Colonic mucosa (tissue), 4 donors: ENCODE results near the gene ADAD1. TPM values are rescaled to one million over a fixed set of nuclear protein-coding genes. Genes with fewer than 3 reads are reported as not detected.

Source experiments
- DNase-seq: peaks from one replicate; pipeline ENCODE4 v3.0.0-alpha.2; 2020
- H3K27ac ChIP-seq: fragments of 200-600 bp; one replicate; pipeline ENCODE4 v1.8.0; 2021
- H3K27me3 ChIP-seq: fragments of 200-600 bp; one replicate; pipeline ENCODE4 v1.8.0; 2021
- H3K36me3 ChIP-seq: fragments of 200-600 bp; one replicate; pipeline ENCODE4 v1.8.0; 2021
- H3K4me1 ChIP-seq: fragments of 200-600 bp; one replicate; pipeline ENCODE4 v1.8.0; 2021; ENCODE audit warnings: mild to moderate bottlenecking
- H3K4me3 ChIP-seq: fragments of 200-600 bp; one replicate; pipeline ENCODE4 v1.8.0; 2021
- H3K9ac ChIP-seq, 2 donors: one replicate each; pipeline ENCODE4 v1.7.0; 2013; ENCODE audit warnings: control low read depth in 2 of 2, low read depth in 2 of 2, low read length in 2 of 2
- H3K9me3 ChIP-seq: fragments of 200-600 bp; one replicate; pipeline ENCODE4 v1.8.0; 2021
- CTCF ChIP-seq: fragments of 200-600 bp; IDR thresholded peaks from one replicate; pipeline ENCODE4 v1.8.0; 2022; ENCODE audit warnings: antibody characterized with exemption, mild to moderate bottlenecking
- intact Hi-C: fragments of 100-400 bp; cut with DNase I; formaldehyde crosslinking; loops from one replicate; pipeline ENCODE4 v1.14.1; 2022
- total RNA-seq, 2 donors: library from RNA; stranded (reverse); fragmentation: NEBNext Ultra II Directional in 1 of 2; extraction: Animal tissue kit (Norgen Biotek cat#: 25700) in 1 of 2; gene quantifications; one replicate each; pipeline ENCODE4 v1.2.1, GENCODE V29; 2021
- donor health status: healthy.
- donor health status: DM: no; HTN: no; CAD: no.
- donor health status: DM: no; HTN: no; CAD: no.

Gene ADAD1
- total RNA-seq, 2 donors from 2014 or later, result not detected

- Histone ChIP-seq H3K27me3 (no peaks in the 10 kb centered on the region), H3K9me3 (no peaks in the 10 kb centered on the region), H3K4me3 (no peak overlapping the region), H3K27ac (no peak overlapping the region), H3K4me1 (no peaks in the 10 kb centered on the region), H3K9ac (no peak overlapping the region), H3K36me3 (no peaks in the 10 kb centered on the region)
- TF ChIP-seq CTCF, result no peak
- intact Hi-C loops, result no loop called here
- DNase-seq, result no peak
Observed at GRCh38 chr4:122377352-122377751, 1.5 kb upstream of the ADAD1 start.

- no peak overlapping the region for H3K27ac ChIP-seq
- no peaks in the 10 kb centered on the region for H3K9me3 ChIP-seq
- no peaks in the 10 kb centered on the region for H3K4me1 ChIP-seq
- no peak overlapping the region for H3K4me3 ChIP-seq
- no peak for TF ChIP-seq CTCF
- no peaks in the 10 kb centered on the region for H3K36me3 ChIP-seq
- no peak overlapping the region for H3K9ac ChIP-seq
- H3K27me3 ChIP-seq, result no peaks in the 10 kb centered on the region
- intact Hi-C loops, result no loop called here
- no peak for DNase-seq
Observed at GRCh38 chr4:122379239-122379638, 428 bp downstream of the ADAD1 start.

GRCh38 chr4:122383341-122383740, 4.5 kb downstream of the ADAD1 start:
- no peak overlapping the region for H3K9ac ChIP-seq
- H3K4me3 ChIP-seq, result no peak overlapping the region
- no peaks in the 10 kb centered on the region for H3K27me3 ChIP-seq
- no peak for TF ChIP-seq CTCF
- no peaks in the 10 kb centered on the region for H3K36me3 ChIP-seq
- no peak for DNase-seq
- no peak overlapping the region for H3K27ac ChIP-seq
- H3K4me1 ChIP-seq, result no peaks in the 10 kb centered on the region
- no peaks in the 10 kb centered on the region for H3K9me3 ChIP-seq
- intact Hi-C loops, result no loop called here

- no peak overlapping the region for H3K9ac ChIP-seq
- H3K27me3 ChIP-seq, result no peaks in the 10 kb centered on the region
- H3K36me3 ChIP-seq, result no peaks in the 10 kb centered on the region
- DNase-seq, result no peak
- intact Hi-C loops, result no loop called here
- no peaks in the 10 kb centered on the region for H3K4me1 ChIP-seq
- no peak for TF ChIP-seq CTCF
- no peaks in the 10 kb centered on the region for H3K9me3 ChIP-seq
- no peak overlapping the region for H3K27ac ChIP-seq
- no peak overlapping the region for H3K4me3 ChIP-seq
Observed at GRCh38 chr4:122384245-122384644, 5.4 kb downstream of the ADAD1 start.

- no peak for TF ChIP-seq CTCF
- no peaks in the 10 kb centered on the region for H3K27me3 ChIP-seq
- no peaks in the 10 kb centered on the region for H3K36me3 ChIP-seq
- no peaks in the 10 kb centered on the region for H3K4me1 ChIP-seq
- intact Hi-C loops, result no loop called here
- H3K9me3 ChIP-seq, result no peaks in the 10 kb centered on the region
- H3K4me3 ChIP-seq, result no peak overlapping the region
- no peak overlapping the region for H3K27ac ChIP-seq
- H3K9ac ChIP-seq, result no peak overlapping the region
- no peak for DNase-seq
Observed at GRCh38 chr4:122393276-122393675, 14.5 kb downstream of the ADAD1 start.

GRCh38 chr4:122403861-122404260, 25.1 kb downstream of the ADAD1 start:
- no peak overlapping the region for H3K4me3 ChIP-seq
- intact Hi-C loops, result no loop called here
- no peak overlapping the region for H3K27ac ChIP-seq
- H3K9ac ChIP-seq, result no peak overlapping the region
- TF ChIP-seq CTCF, result no peak
- no peak for DNase-seq
- H3K36me3 ChIP-seq, result no peaks in the 10 kb centered on the region
- H3K4me1 ChIP-seq, result no peaks in the 10 kb centered on the region
- H3K27me3 ChIP-seq, result no peaks in the 10 kb centered on the region
- no peaks in the 10 kb centered on the region for H3K9me3 ChIP-seq
